Measurements from ENCODE around the gene PEAR1. TPM values are rescaled to one million over a fixed set of nuclear protein-coding genes. Genes with fewer than 3 reads are reported as not detected.

The PEAR1 gene
- total RNA-seq, 4 donors from 2014 or later: 5.9 to 40.9 (median 8.7) TPM

DNA sequence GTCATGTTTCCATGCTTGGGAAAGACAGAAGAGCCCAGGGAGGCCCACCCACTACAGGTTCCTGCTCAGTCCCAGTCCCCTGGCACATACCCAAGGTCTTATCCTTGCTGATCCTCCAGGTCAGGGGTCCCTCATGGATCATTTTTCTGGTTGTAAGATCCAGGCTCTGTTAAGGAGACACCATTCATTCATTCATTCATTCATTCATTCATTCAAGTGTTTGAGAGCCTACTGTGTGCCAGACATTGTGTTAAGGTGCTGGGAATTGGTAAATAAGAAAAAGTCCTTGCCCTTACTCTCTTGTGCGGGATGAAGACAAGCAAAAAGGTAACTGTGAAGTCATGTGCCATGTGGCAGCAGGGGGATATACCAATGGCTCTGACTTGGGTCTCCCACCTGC is 50.8 kb downstream of the PEAR1 start:
- TF ChIP-seq, protein P1, sequence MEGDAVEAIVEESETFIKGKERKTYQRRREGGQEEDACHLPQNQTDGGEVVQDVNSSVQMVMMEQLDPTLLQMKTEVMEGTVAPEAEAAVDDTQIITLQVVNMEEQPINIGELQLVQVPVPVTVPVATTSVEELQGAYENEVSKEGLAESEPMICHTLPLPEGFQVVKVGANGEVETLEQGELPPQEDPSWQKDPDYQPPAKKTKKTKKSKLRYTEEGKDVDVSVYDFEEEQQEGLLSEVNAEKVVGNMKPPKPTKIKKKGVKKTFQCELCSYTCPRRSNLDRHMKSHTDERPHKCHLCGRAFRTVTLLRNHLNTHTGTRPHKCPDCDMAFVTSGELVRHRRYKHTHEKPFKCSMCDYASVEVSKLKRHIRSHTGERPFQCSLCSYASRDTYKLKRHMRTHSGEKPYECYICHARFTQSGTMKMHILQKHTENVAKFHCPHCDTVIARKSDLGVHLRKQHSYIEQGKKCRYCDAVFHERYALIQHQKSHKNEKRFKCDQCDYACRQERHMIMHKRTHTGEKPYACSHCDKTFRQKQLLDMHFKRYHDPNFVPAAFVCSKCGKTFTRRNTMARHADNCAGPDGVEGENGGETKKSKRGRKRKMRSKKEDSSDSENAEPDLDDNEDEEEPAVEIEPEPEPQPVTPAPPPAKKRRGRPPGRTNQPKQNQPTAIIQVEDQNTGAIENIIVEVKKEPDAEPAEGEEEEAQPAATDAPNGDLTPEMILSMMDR (IDR thresholded peaks at IDR 0.05; ENCODE audit: low read depth): no peak

GRCh38 chr1:156944848-156945247 is 51.3 kb downstream of the PEAR1 start:
- TF ChIP-seq, protein P1 (IDR thresholded peaks at IDR 0.05; ENCODE audit: low read depth): no peak

DNA sequence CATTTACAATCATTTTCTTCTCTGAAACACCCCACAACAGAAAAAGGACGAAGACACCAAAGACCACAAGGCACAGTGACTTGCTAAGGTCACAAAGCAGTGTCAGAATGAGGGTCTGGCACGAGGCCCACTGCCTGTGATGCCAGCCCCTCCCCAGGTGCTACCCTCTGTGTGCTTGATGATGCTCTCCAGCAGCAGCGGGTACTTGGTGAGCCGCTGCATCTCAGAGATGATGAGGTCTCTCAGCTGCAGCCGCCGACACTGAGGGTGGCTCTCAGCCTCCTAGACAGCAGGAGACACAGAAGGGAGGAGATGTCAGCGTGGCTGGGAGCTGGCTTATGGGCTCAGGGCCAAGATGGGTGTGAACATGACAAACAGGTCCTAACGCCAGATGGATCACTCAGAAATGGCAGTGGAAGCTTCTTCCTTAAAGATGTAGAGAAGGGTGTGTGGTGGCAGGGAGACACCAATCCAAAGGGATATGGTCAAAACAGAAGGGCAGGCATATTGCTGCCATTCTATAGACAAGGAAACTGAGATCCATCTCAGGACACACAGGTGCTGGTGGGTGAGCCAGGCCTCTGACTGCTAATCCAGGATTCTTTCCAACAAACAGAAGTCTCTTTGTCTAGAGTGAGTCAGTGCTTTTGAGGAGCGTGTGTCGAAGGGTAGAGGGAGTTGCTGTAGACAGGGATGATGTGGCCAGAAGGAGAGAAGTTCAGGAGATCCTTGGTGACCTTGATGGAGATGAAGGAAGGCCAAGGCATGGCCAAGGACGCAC is 52.6 kb downstream of the PEAR1 start:
- TF ChIP-seq, protein P1 (IDR thresholded peaks at IDR 0.05; ENCODE audit: low read depth): no peak

GRCh38 chr1:156947127-156947526 is 53.6 kb downstream of the PEAR1 start:
- TF ChIP-seq, protein P1 (IDR thresholded peaks at IDR 0.05; ENCODE audit: low read depth): no peak

- TF ChIP-seq, protein P1 (IDR thresholded peaks at IDR 0.05; ENCODE audit: low read depth): no peak
Observed at GRCh38 chr1:156947818-156948525, 54.5 kb downstream of the PEAR1 start.

- TF ChIP-seq, protein P1 (IDR thresholded peaks at IDR 0.05; ENCODE audit: low read depth): no peak
Observed at GRCh38 chr1:156948708-156949107, 55.2 kb downstream of the PEAR1 start.

- TF ChIP-seq, protein P1 (IDR thresholded peaks at IDR 0.05; ENCODE audit: low read depth): no peak
Observed at GRCh38 chr1:156949127-156949526, 55.6 kb downstream of the PEAR1 start.
